AG04450 (cell line): ENCODE results near the gene HGD. TPM values are rescaled to one million over a fixed set of nuclear protein-coding genes. Genes with fewer than 3 reads are reported as not detected.

Experiments used
- CTCF ChIA-PET: fragments of 300-600, 350-600 bp; formaldehyde crosslinking; extraction: SDS; loops from one replicate; lab custom pipeline; 2022; ENCODE audit warnings: antibody characterized with exemption, inconsistent platforms; lab: Charles Lee
- POLR2A ChIA-PET: fragments of 350-600 bp; formaldehyde crosslinking; extraction: SDS; loops from one replicate; lab custom pipeline; 2021; ENCODE audit warnings: antibody characterized with exemption, inconsistent platforms; lab: Yijun Ruan, JAX
- DNase-seq: peaks from one replicate; pipeline ENCODE4 v3.0.0-alpha.2; 2011; ENCODE audit warnings: low read depth, low spot score
- H3K27ac ChIP-seq: one replicate; pipeline ENCODE4 v1.5.1; 2012; ENCODE audit warnings: low read depth, low read length, control low read depth
- H3K27me3 ChIP-seq: one replicate; pipeline ENCODE4 v1.6.0; 2012; ENCODE audit warnings: low read length; ENCODE audit not compliant: control insufficient read depth, insufficient read depth
- H3K4me3 ChIP-seq: 2 replicates; pipeline ENCODE4 v1.5.1; 2011; ENCODE audit warnings: mild to moderate bottlenecking, low read depth, low read length, control low read depth
- H3K9me3 ChIP-seq: 2 replicates; pipeline ENCODE4 v1.5.1; 2012; ENCODE audit warnings: low read length; ENCODE audit not compliant: control insufficient read depth, insufficient read depth
- CTCF ChIP-seq: IDR thresholded peaks from 2 replicates; pipeline ENCODE4 v1.5.1; 2011; ENCODE audit warnings: low read depth, low read length, control low read depth, inconsistent platforms
- polyA plus RNA-seq: library from polyadenylated mRNA; depleted of rRNA; stranded (reverse); fragments of >200 nt; gene quantifications from 2 replicates; pipeline ENCODE4 v1.2.3, GENCODE V29; 2011

The HGD gene
- polyA plus RNA-seq, 1 experiment, result 0.14 TPM

DNA sequence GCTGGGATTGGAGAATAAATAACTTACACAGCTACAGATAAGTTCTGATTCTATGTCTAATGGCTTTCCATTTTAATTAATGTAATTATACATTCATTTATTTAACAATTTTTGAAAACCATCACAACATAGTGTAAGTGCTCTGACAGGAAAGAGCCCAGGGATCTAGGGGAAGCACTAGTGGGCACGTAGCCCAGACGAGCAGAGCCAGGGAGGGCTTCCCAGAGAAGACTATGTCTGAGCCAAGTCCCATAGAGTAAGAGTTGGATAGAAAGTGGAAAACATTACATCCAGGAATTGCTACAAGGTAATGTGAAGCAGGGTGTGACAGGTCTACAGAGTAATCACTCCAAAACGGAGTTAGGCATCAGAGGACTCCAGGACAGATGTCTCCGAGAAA lies 2.9 kb upstream of the HGD start:
- no peak for TF ChIP-seq CTCF
- H3K4me3 ChIP-seq, result no peak overlapping the region
- no peaks in the 10 kb centered on the region for H3K27me3 ChIP-seq
- CTCF ChIA-PET, result no interaction called here
- DNase-seq, result no peak
- POLR2A ChIA-PET, result no interaction called here
- H3K9me3 ChIP-seq, result no peaks in the 10 kb centered on the region
- H3K27ac ChIP-seq, result no peak overlapping the region

DNA sequence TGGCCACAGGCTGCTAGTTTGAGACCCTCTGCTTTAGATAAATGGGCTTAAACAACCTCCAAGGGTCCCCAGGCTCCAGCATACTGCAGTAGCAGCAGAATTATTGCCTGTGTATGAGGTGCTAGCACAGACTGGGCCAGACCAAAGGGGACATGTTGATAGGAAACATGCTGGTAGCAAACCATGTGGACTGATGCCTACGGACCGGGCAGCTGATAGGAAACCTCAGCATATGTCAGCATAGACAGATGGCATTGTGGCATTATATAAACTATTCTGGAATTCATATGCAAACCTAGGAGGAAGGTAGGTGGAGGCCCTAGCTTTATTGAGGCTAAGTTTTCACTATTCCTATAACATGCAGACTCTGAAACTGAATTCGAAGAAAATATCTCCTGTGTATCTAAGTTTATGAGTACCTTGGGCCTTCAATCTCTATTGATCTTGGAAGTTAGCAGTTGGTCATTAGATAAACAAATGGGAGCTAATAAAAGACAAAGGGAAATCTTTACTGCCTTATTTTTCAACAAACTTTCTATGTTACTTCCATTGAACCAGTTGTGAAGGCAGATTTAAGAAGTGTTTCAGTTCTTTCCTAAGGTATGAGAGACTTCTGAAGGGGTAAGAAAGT lies 1.7 kb upstream of the HGD start:
- H3K9me3 ChIP-seq, result no peaks in the 10 kb centered on the region
- ChIA-PET CTCF (interaction anchor here (1.1 kb wide), 1 partner anchor 111 kb away, joined by 3 read pairs; no protein-coding TSS in a partner anchor), POLR2A (no interaction called here)
- DNase-seq, result no peak
- TF ChIP-seq CTCF, result no peak
- H3K27me3 ChIP-seq, result no peaks in the 10 kb centered on the region
- H3K4me3 ChIP-seq, result no peak overlapping the region
- no peak overlapping the region for H3K27ac ChIP-seq

- H3K9me3 ChIP-seq, result no peaks in the 10 kb centered on the region
- no peak overlapping the region for H3K4me3 ChIP-seq
- DNase-seq, result no peak
- POLR2A ChIA-PET, result no interaction called here
- TF ChIP-seq CTCF, result no peak
- no peaks in the 10 kb centered on the region for H3K27me3 ChIP-seq
- CTCF ChIA-PET, result interaction anchor here (1.1 kb wide), 1 partner anchor 112 kb away, joined by 3 read pairs; no protein-coding TSS in a partner anchor
- H3K27ac ChIP-seq, result no peak overlapping the region
Observed at GRCh38 chr3:120683213-120683612, 1.2 kb upstream of the HGD start.

DNA sequence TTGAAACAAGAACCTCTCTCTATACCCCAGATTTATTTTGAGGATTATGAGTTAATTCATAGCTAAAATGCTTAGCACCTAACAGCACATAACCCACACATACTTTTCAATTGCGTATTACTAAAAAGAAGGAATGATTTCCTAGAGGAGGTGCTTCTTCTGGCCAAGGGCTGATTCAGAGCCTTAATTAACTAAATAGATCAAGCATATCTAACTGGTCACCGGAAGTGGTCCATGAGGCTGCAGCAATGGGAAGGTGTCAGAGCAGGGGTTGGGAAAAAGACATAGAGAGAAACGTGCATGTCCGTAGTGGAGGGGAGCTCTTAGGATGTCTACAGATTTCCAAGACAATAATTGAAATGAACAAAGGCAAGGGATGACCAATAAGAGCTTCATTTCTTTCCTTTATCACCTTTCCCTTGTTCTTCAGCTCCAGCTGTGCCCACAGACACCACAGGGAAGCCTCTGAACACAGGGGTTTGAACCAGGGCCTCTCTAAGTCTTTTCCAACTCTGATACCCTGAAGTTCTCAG lies 467 bp downstream of the HGD start:
- ChIA-PET POLR2A (no interaction called here), CTCF (no interaction called here)
- TF ChIP-seq CTCF, result no peak
- Histone ChIP-seq H3K27ac (no peak overlapping the region), H3K27me3 (no peaks in the 10 kb centered on the region), H3K4me3 (no peak overlapping the region), H3K9me3 (no peaks in the 10 kb centered on the region)
- no peak for DNase-seq

GRCh38 chr3:120681018-120681417 lies 1.0 kb downstream of the HGD start:
- TF ChIP-seq CTCF, result no peak
- ChIA-PET CTCF (no interaction called here), POLR2A (no interaction called here)
- Histone ChIP-seq H3K4me3 (no peak overlapping the region), H3K27me3 (no peaks in the 10 kb centered on the region), H3K27ac (no peak overlapping the region), H3K9me3 (no peaks in the 10 kb centered on the region)
- no peak for DNase-seq
